Kidney (tissue), 14 donors: ENCODE measurements around the gene CIBAR2. TPM values are rescaled to one million over a fixed set of nuclear protein-coding genes. Genes with fewer than 3 reads are reported as not detected.

Experiments
- DNase-seq, 5 donors: peaks; one replicate each; pipeline ENCODE4 v3.0.0-alpha.2; 2013 to 2020
- FAIRE-seq: peaks from 2 replicates; lab custom pipeline; 2012; peaks lifted over from hg19 to GRCh38; lab: Jason Lieb, UNC
- H3K27ac ChIP-seq, 2 donors: one replicate each; pipeline ENCODE4 v1.7.0; 2013; ENCODE audit warnings: low read depth in 2 of 2, low read length in 2 of 2, inconsistent platforms in 1 of 2
- H3K27me3 ChIP-seq: one replicate; pipeline ENCODE4 v1.7.1; 2013; ENCODE audit warnings: low read length, inconsistent platforms; ENCODE audit not compliant: control insufficient read depth, insufficient read depth
- H3K36me3 ChIP-seq, 3 donors: one replicate each; pipeline versions ENCODE4 v1.7.0 to v1.7.1; 2013; ENCODE audit warnings: low read length in 3 of 3, control low read depth in 1 of 3, inconsistent platforms in 1 of 3; ENCODE audit not compliant: insufficient read depth in 3 of 3, control insufficient read depth in 2 of 3
- H3K4me1 ChIP-seq, 3 donors: one replicate each; pipeline versions ENCODE4 v1.7.0 to v1.7.1; 2013; ENCODE audit warnings: low read length in 3 of 3, inconsistent platforms in 1 of 3, low read depth in 1 of 3; ENCODE audit not compliant: control insufficient read depth in 2 of 3, insufficient read depth in 2 of 3
- H3K4me3 ChIP-seq, 3 donors: one replicate each; pipeline versions ENCODE4 v1.7.0 to v1.8.1; 2013; ENCODE audit warnings: low read length in 3 of 3, control low read depth in 1 of 3, inconsistent platforms in 1 of 3
- H3K9ac ChIP-seq, 3 donors: one replicate each; pipeline versions ENCODE4 v1.7.0 to v1.7.1; 2013; ENCODE audit warnings: low read length in 3 of 3, control low read depth in 1 of 3, inconsistent platforms in 1 of 3
- H3K9me3 ChIP-seq, 3 donors: one replicate each; pipeline versions ENCODE4 v1.7.0 to v1.7.1; 2013; ENCODE audit warnings: low read length in 3 of 3, control low read depth in 1 of 3, inconsistent platforms in 1 of 3; ENCODE audit not compliant: control insufficient read depth in 2 of 3, insufficient read depth in 1 of 3
- CTCF ChIP-seq: IDR thresholded peaks from 3 replicates; pipeline ENCODE4 v1.5.1; 2012; ENCODE audit warnings: mild to moderate bottlenecking, moderate library complexity, borderline replicate concordance; ENCODE audit not compliant: insufficient read depth; ENCODE audit errors: extremely low read depth
- intact Hi-C: fragments of 100-400 bp; cut with DNase I; formaldehyde crosslinking; loops from one replicate; pipeline ENCODE4 v1.11.1; 2022
- polyA plus RNA-seq: library from polyadenylated mRNA; stranded (reverse); fragments of 350-450 nt; fragmentation: Illumina TruSeq; extraction: RNeasy Lipid Tissue Mini Kit (QIAGEN cat#74804); gene quantifications from one replicate; pipeline ENCODE4 v1.2.3, GENCODE V29; 2014; ENCODE audit warnings: low read depth, low replicate concordance; ENCODE audit not compliant: insufficient read depth
- total RNA-seq: library from RNA; stranded (reverse); fragmentation: NEBNext Ultra II Directional; extraction: Animal tissue kit (Norgen Biotek cat#: 25700); gene quantifications from one replicate; pipeline ENCODE4 v1.2.1, GENCODE V29; 2021
- donor health status: control.
- donor health status: control.
- donor health status: control.
- donor health status: control.
- donor health status: control.
- donor health status: DM: yes; HTN: yes; CAD: no.
- donor health status: Normal renal cell carcinoma (clear cell type).

The CIBAR2 gene
- total and polyA plus RNA-seq, 2 donors from 2014 or later = 1.6 TPM; not detected in 1

GRCh38 chr16:85134789-85135142 lies 22.5 kb upstream of the CIBAR2 start:
- no peaks in the 10 kb centered on the region for H3K27me3 ChIP-seq
- H3K4me3 ChIP-seq = no peak overlapping the region
- DNase-seq (no peak), FAIRE-seq (no peak)
- H3K9ac ChIP-seq = no peak overlapping the region
- no peaks in the 10 kb centered on the region for H3K36me3 ChIP-seq
- no peaks in the 10 kb centered on the region for H3K9me3 ChIP-seq
- TF ChIP-seq CTCF = no peak
- peaks cover 0 to 31% (median 3%) of the 10 kb centered on the region in 3 donors for H3K4me1 ChIP-seq
- no peak overlapping the region for H3K27ac ChIP-seq
- intact Hi-C loops = no loop called here

GRCh38 chr16:85134076-85134788 lies 22.0 kb upstream of the CIBAR2 start:
- H3K4me1 ChIP-seq = peaks cover 0 to 32% (median 3%) of the 10 kb centered on the region in 3 donors
- intact Hi-C loops = no loop called here

GRCh38 chr16:85133290-85133599 lies 21.0 kb upstream of the CIBAR2 start:
- DNase-seq (no peak), FAIRE-seq (no peak)
- H3K4me3 ChIP-seq = no peak overlapping the region
- TF ChIP-seq CTCF = no peak
- H3K4me1 ChIP-seq = peaks cover 0 to 32% (median 3%) of the 10 kb centered on the region in 3 donors
- no peaks in the 10 kb centered on the region for H3K27me3 ChIP-seq
- H3K36me3 ChIP-seq = no peaks in the 10 kb centered on the region
- H3K9me3 ChIP-seq = no peaks in the 10 kb centered on the region
- intact Hi-C loops = no loop called here
- no peak overlapping the region for H3K27ac ChIP-seq
- H3K9ac ChIP-seq = no peak overlapping the region

More at GRCh38 chr16:85134076-85134788, 22.0 kb upstream of the CIBAR2 start:
- Histone ChIP-seq H3K9me3 (no peaks in the 10 kb centered on the region), H3K4me3 (no peak overlapping the region), H3K9ac (no peak overlapping the region), H3K36me3 (no peaks in the 10 kb centered on the region), H3K27ac (no peak overlapping the region), H3K27me3 (no peaks in the 10 kb centered on the region)
- FAIRE-seq = no peak
- peak in 1 of 5 donors; percentile 44 for DNase-seq
- TF ChIP-seq CTCF = no peak
